ENCODE results near the gene SENP6.
"Not testable (repeated sequence)": the region's sequence is repeated elsewhere in the genome, so short reads cannot be mapped to it uniquely, and the experiment has no call there.

Gene SENP6

GRCh38 chr6:75588948-75589347 lies 12.7 kb upstream of the SENP6 start:
- no peak overlapping the region for H3K4me3 ChIP-seq (replicated peaks; ENCODE audit: low read depth, low read length)
- H3K27me3 ChIP-seq (replicated peaks; ENCODE audit: control insufficient read depth, insufficient read depth, low read length), result no peaks in the 10 kb centered on the region
- no peak for DNase-seq (ENCODE audit: extremely low read depth, insufficient read length)
- no peaks in the 10 kb centered on the region for H3K36me3 ChIP-seq (ENCODE audit: control insufficient read depth, insufficient read depth, low read length)
- no peak for TF ChIP-seq CTCF (IDR thresholded peaks at IDR 0.05; ENCODE audit: insufficient read depth, low read length, poor library complexity, severe bottlenecking)

- no peaks in the 10 kb centered on the region for H3K27me3 ChIP-seq (replicated peaks; ENCODE audit: control insufficient read depth, insufficient read depth, low read length)
- H3K36me3 ChIP-seq (ENCODE audit: control insufficient read depth, insufficient read depth, low read length), result no peaks in the 10 kb centered on the region
- no peak overlapping the region for H3K4me3 ChIP-seq (replicated peaks; ENCODE audit: low read depth, low read length)
- TF ChIP-seq CTCF (IDR thresholded peaks at IDR 0.05; ENCODE audit: insufficient read depth, low read length, poor library complexity, severe bottlenecking), result no peak
- DNase-seq (ENCODE audit: extremely low read depth, insufficient read length), result no peak
Observed at GRCh38 chr6:75590370-75590769, 11.3 kb upstream of the SENP6 start.

GRCh38 chr6:75596380-75596779 lies 5.3 kb upstream of the SENP6 start:
- not testable (repeated sequence) for H3K36me3 ChIP-seq (ENCODE audit: control insufficient read depth, insufficient read depth, low read length); DNase-seq (ENCODE audit: extremely low read depth, insufficient read length); H3K4me3 ChIP-seq (replicated peaks; ENCODE audit: low read depth, low read length); H3K27me3 ChIP-seq (replicated peaks; ENCODE audit: control insufficient read depth, insufficient read depth, low read length)

GRCh38 chr6:75600768-75601167 lies 912 bp upstream of the SENP6 start:
- no peak for DNase-seq (ENCODE audit: extremely low read depth, insufficient read length)
- Histone ChIP-seq H3K27me3 (replicated peaks; ENCODE audit: control insufficient read depth, insufficient read depth, low read length) (no peaks in the 10 kb centered on the region), H3K4me3 (replicated peaks; ENCODE audit: low read depth, low read length) (peak overlapping the region; percentile 74), H3K36me3 (ENCODE audit: control insufficient read depth, insufficient read depth, low read length) (no peaks in the 10 kb centered on the region)
- no peak for TF ChIP-seq CTCF (IDR thresholded peaks at IDR 0.05; ENCODE audit: insufficient read depth, low read length, poor library complexity, severe bottlenecking)

- no peaks in the 10 kb centered on the region for H3K27me3 ChIP-seq (replicated peaks; ENCODE audit: control insufficient read depth, insufficient read depth, low read length)
- peak; percentile 77 for DNase-seq (ENCODE audit: extremely low read depth, insufficient read length)
- TF ChIP-seq CTCF (IDR thresholded peaks at IDR 0.05; ENCODE audit: insufficient read depth, low read length, poor library complexity, severe bottlenecking), result no peak
- H3K4me3 ChIP-seq (replicated peaks; ENCODE audit: low read depth, low read length), result peak overlapping the region; percentile 74
- H3K36me3 ChIP-seq (ENCODE audit: control insufficient read depth, insufficient read depth, low read length), result no peaks in the 10 kb centered on the region
Observed at GRCh38 chr6:75602246-75603105, 796 bp downstream of the SENP6 start.

GRCh38 chr6:75603106-75603420 lies 1.4 kb downstream of the SENP6 start:
- DNase-seq (ENCODE audit: extremely low read depth, insufficient read length), result no peak
- no peaks in the 10 kb centered on the region for H3K27me3 ChIP-seq (replicated peaks; ENCODE audit: control insufficient read depth, insufficient read depth, low read length)
- peak overlapping the region; percentile 74 for H3K4me3 ChIP-seq (replicated peaks; ENCODE audit: low read depth, low read length)
- no peak for TF ChIP-seq CTCF (IDR thresholded peaks at IDR 0.05; ENCODE audit: insufficient read depth, low read length, poor library complexity, severe bottlenecking)
- no peaks in the 10 kb centered on the region for H3K36me3 ChIP-seq (ENCODE audit: control insufficient read depth, insufficient read depth, low read length)
